ENCODE measurements around the gene SAMD10. TPM values are rescaled to one million over a fixed set of nuclear protein-coding genes. Genes with fewer than 3 reads are reported as not detected.

Gene SAMD10
- total and polyA plus RNA-seq, 10 of the 15 experiments (the other 5 are each of a cell fraction or from before 2014, with no cell fraction given): 1.3 to 51.4 (median 17.9) TPM

- TF ChIP-seq CTCF (IDR thresholded peaks at IDR 0.05 in 2 of 3, conservative IDR thresholded peaks at IDR 0.05 in 1 of 3; ENCODE audit: control insufficient read depth in 2 of 3, extremely low read depth in 1 of 3, insufficient read depth in 1 of 3, low read depth in 3 of 3, low read length in 3 of 3) (no peak), ZNF207 (IDR thresholded peaks at IDR 0.05; ENCODE audit: borderline replicate concordance) (no peak), BCL3 (IDR thresholded peaks at IDR 0.05; ENCODE audit: borderline replicate concordance, insufficient read depth, low read depth, low read length, poor library complexity, severe bottlenecking) (peak; percentile 14), RUNX3 (IDR thresholded peaks at IDR 0.05; ENCODE audit: low read length) (no peak), LARP7 (IDR thresholded peaks at IDR 0.05) (no peak), SUZ12 (IDR thresholded peaks at IDR 0.05; ENCODE audit: unreplicated experiment) (no peak), POLR2A (IDR thresholded peaks at IDR 0.05; ENCODE audit: low read depth, low read length) (peak; percentile 64), SMARCA5 (IDR thresholded peaks at IDR 0.05) (no peak), SREBF2 (IDR thresholded peaks at IDR 0.05; ENCODE audit: low read length) (no peak), IRF4 (IDR thresholded peaks at IDR 0.05; ENCODE audit: low read depth, low read length) (no peak), USF2 (IDR thresholded peaks at IDR 0.05; ENCODE audit: borderline replicate concordance, low read depth, low read length) (no peak), JUND (IDR thresholded peaks at IDR 0.05; ENCODE audit: low read depth, low read length) (no peak), PKNOX1 (IDR thresholded peaks at IDR 0.05) (no peak), ATF2 (IDR thresholded peaks at IDR 0.05; ENCODE audit: low read length) (no peak), HDAC6 (IDR thresholded peaks at IDR 0.05; ENCODE audit: unreplicated experiment) (no peak)
Observed at GRCh38 chr20:64021124-64021975, 41.9 kb upstream of the SAMD10 start (continued).

All from GM12878 (cell line).